SJCRH30 (cell line): ENCODE results near the gene PUS7L. TPM values are rescaled to one million over a fixed set of nuclear protein-coding genes. Genes with fewer than 3 reads are reported as not detected.
"Not testable (repeated sequence)": the region's sequence is repeated elsewhere in the genome, so short reads cannot be mapped to it uniquely, and the experiment has no call there.

ENCODE experiments used
- DNase-seq, 2 experiments: peaks; one replicate each; pipeline ENCODE4 v3.0.0-alpha.2; 2015 to 2020
- H3K27ac ChIP-seq: fragments of 250-450 bp; sonication (Bioruptor Pico); 2 replicates; pipeline ENCODE4 v1.5.1; 2020; ENCODE audit warnings: mild to moderate bottlenecking, moderate library complexity
- H3K27me3 ChIP-seq: fragments of 250-450 bp; sonication (Bioruptor Pico); 2 replicates; pipeline ENCODE4 v1.5.1; 2020; ENCODE audit warnings: mild to moderate bottlenecking, moderate library complexity
- H3K36me3 ChIP-seq: fragments of 250-450 bp; sonication (Bioruptor Pico); 2 replicates; pipeline ENCODE4 v1.5.1; 2020; ENCODE audit warnings: mild to moderate bottlenecking, moderate library complexity
- H3K4me1 ChIP-seq: fragments of 250-450 bp; sonication (Bioruptor Pico); 2 replicates; pipeline ENCODE4 v1.5.1; 2020; ENCODE audit warnings: mild to moderate bottlenecking, moderate library complexity
- H3K4me3 ChIP-seq: fragments of 250-450 bp; sonication (Bioruptor Pico); 2 replicates; pipeline ENCODE4 v1.5.1; 2020; ENCODE audit warnings: mild to moderate bottlenecking, moderate library complexity
- H3K9me3 ChIP-seq: fragments of 250-450 bp; sonication (Bioruptor Pico); replicated peaks from 2 replicates; pipeline ENCODE4 v1.5.1; 2020; ENCODE audit warnings: mild to moderate bottlenecking, moderate library complexity
- total RNA-seq: library from RNA; depleted of rRNA; stranded (reverse); fragments of >200 nt; shearing (Covaris generic); gene quantifications from 2 replicates; pipeline ENCODE4 v1.2.3, GENCODE V29; 2014

Gene PUS7L
- total RNA-seq, 1 experiment from 2014 or later = 35.7 TPM

GRCh38 chr12:43762596-43762995, 4.0 kb upstream of the PUS7L start:
- Histone ChIP-seq H3K4me3 (no peak overlapping the region), H3K36me3 (no peaks in the 10 kb centered on the region), H3K27me3 (no peaks in the 10 kb centered on the region), H3K27ac (no peak overlapping the region), H3K4me1 (no peaks in the 10 kb centered on the region; the same call in 1 of the 2 replicates), H3K9me3 (no peaks in the 10 kb centered on the region)
- DNase-seq = no peak

- no peak for DNase-seq
- no peaks in the 10 kb centered on the region for H3K36me3 ChIP-seq
- no peak overlapping the region for H3K4me3 ChIP-seq
These were observed 2.9 kb upstream of the PUS7L start for GRCh38 chr12:43761500-43761899.

GRCh38 chr12:43760396-43760795, 1.8 kb upstream of the PUS7L start:
- no peaks in the 10 kb centered on the region; the same call in 1 of the 2 replicates for H3K4me1 ChIP-seq
- H3K9me3 ChIP-seq = no peaks in the 10 kb centered on the region
- H3K36me3 ChIP-seq = no peaks in the 10 kb centered on the region
- no peak for DNase-seq
- no peak overlapping the region for H3K4me3 ChIP-seq
- no peaks in the 10 kb centered on the region for H3K27me3 ChIP-seq
- H3K27ac ChIP-seq = no peak overlapping the region

More at GRCh38 chr12:43761500-43761899, 2.9 kb upstream of the PUS7L start:
- Histone ChIP-seq H3K4me1 (no peaks in the 10 kb centered on the region; the same call in 1 of the 2 replicates), H3K9me3 (no peaks in the 10 kb centered on the region), H3K27ac (no peak overlapping the region), H3K27me3 (no peaks in the 10 kb centered on the region)

GRCh38 chr12:43758247-43758727, 303 bp downstream of the PUS7L start:
- Histone ChIP-seq H3K4me3 (peak overlapping the region; percentile 89), H3K27me3 (no peaks in the 10 kb centered on the region), H3K9me3 (no peaks in the 10 kb centered on the region), H3K4me1 (no peaks in the 10 kb centered on the region; the same call in 1 of the 2 replicates), H3K36me3 (0 out of 2 replicates have a peak, but pooled peaks cover 3% of the 10 kb centered on the region), H3K27ac (peak overlapping the region; percentile 68)
- DNase-seq = peak in 1 of 2 experiments; percentile 47

GRCh38 chr12:43754015-43754414, 4.6 kb downstream of the PUS7L start:
- Histone ChIP-seq H3K36me3 (peaks cover 18% of the 10 kb centered on the region; the same call in 1 of the 2 replicates), H3K27ac (no peak overlapping the region), H3K4me3 (no peak overlapping the region), H3K4me1 (no peaks in the 10 kb centered on the region), H3K9me3 (0 out of 2 replicates have a peak, but pooled peaks cover 2% of the 10 kb centered on the region), H3K27me3 (no peaks in the 10 kb centered on the region)
- DNase-seq = no peak

GRCh38 chr12:43751360-43751759, 7.2 kb downstream of the PUS7L start:
- not testable (repeated sequence) for H3K4me3 ChIP-seq, DNase-seq, H3K27ac ChIP-seq

GRCh38 chr12:43750814-43751213, 7.8 kb downstream of the PUS7L start:
- Histone ChIP-seq H3K4me1 (no peaks in the 10 kb centered on the region), H3K27me3 (no peaks in the 10 kb centered on the region), H3K36me3 (peaks cover 20% of the 10 kb centered on the region), H3K4me3 (no peak overlapping the region), H3K9me3 (0 out of 2 replicates have a peak, but pooled peaks cover 2% of the 10 kb centered on the region), H3K27ac (no peak overlapping the region)
- no peak for DNase-seq

More at GRCh38 chr12:43751360-43751759, 7.2 kb downstream of the PUS7L start:
- H3K4me1 ChIP-seq, H3K9me3 ChIP-seq, H3K27me3 ChIP-seq: not testable (repeated sequence)
- H3K36me3 ChIP-seq = peaks cover 18% of the 10 kb centered on the region; the same call in 1 of the 2 replicates

GRCh38 chr12:43749016-43749415, 9.6 kb downstream of the PUS7L start:
- H3K4me3 ChIP-seq = no peak overlapping the region
- H3K36me3 ChIP-seq = peaks cover 35% of the 10 kb centered on the region
- peaks cover 10% of the 10 kb centered on the region; the same call in 1 of the 2 replicates for H3K9me3 ChIP-seq
- H3K4me1 ChIP-seq = no peaks in the 10 kb centered on the region
- H3K27me3 ChIP-seq = no peaks in the 10 kb centered on the region
- DNase-seq = peak in 1 of 2 experiments; percentile 19
- no peak overlapping the region for H3K27ac ChIP-seq

GRCh38 chr12:43744826-43745225, 13.8 kb downstream of the PUS7L start:
- Histone ChIP-seq H3K27ac (no peak overlapping the region), H3K36me3 (peaks cover 43% of the 10 kb centered on the region), H3K4me3 (no peak overlapping the region), H3K9me3 (peaks cover 8% of the 10 kb centered on the region; the same call in 1 of the 2 replicates), H3K4me1 (peaks cover 19% of the 10 kb centered on the region), H3K27me3 (no peaks in the 10 kb centered on the region)
- no peak for DNase-seq

GRCh38 chr12:43742106-43742505, 16.5 kb downstream of the PUS7L start:
- Histone ChIP-seq H3K27ac (peak overlapping the region; percentile 46), H3K9me3 (peaks cover 8% of the 10 kb centered on the region; the same call in 1 of the 2 replicates)
- peak; percentile 15 to 71 for DNase-seq

GRCh38 chr12:43740511-43741100, 18.0 kb downstream of the PUS7L start:
- Histone ChIP-seq H3K4me1 (peaks cover 19% of the 10 kb centered on the region), H3K36me3 (peaks cover 71% of the 10 kb centered on the region), H3K4me3 (no peak overlapping the region), H3K27me3 (no peaks in the 10 kb centered on the region), H3K27ac (no peak overlapping the region; the same call in 1 of the 2 replicates), H3K9me3 (peaks cover 7% of the 10 kb centered on the region; the same call in 1 of the 2 replicates)
- DNase-seq = no peak

More at GRCh38 chr12:43742106-43742505, 16.5 kb downstream of the PUS7L start:
- no peaks in the 10 kb centered on the region for H3K27me3 ChIP-seq
- peaks cover 19% of the 10 kb centered on the region for H3K4me1 ChIP-seq
- H3K36me3 ChIP-seq = peaks cover 60% of the 10 kb centered on the region
- H3K4me3 ChIP-seq = no peak overlapping the region

GRCh38 chr12:43737646-43738045, 20.9 kb downstream of the PUS7L start:
- Histone ChIP-seq H3K27ac (no peak overlapping the region), H3K9me3 (no peaks in the 10 kb centered on the region), H3K4me1 (peaks cover 16% of the 10 kb centered on the region), H3K36me3 (peaks cover 58% of the 10 kb centered on the region), H3K4me3 (no peak overlapping the region), H3K27me3 (no peaks in the 10 kb centered on the region)
- DNase-seq = no peak

- Histone ChIP-seq H3K27me3 (no peaks in the 10 kb centered on the region), H3K9me3 (no peaks in the 10 kb centered on the region), H3K4me1 (peaks cover 12% of the 10 kb centered on the region), H3K27ac (no peak overlapping the region), H3K4me3 (no peak overlapping the region), H3K36me3 (peaks cover 58% of the 10 kb centered on the region)
- DNase-seq = no peak
These were observed 21.6 kb downstream of the PUS7L start for GRCh38 chr12:43736927-43737440.

- Histone ChIP-seq H3K4me3 (no peak overlapping the region), H3K9me3 (no peaks in the 10 kb centered on the region), H3K27ac (no peak overlapping the region), H3K4me1 (no peaks in the 10 kb centered on the region), H3K36me3 (peaks cover 42% of the 10 kb centered on the region), H3K27me3 (no peaks in the 10 kb centered on the region)
- DNase-seq = no peak
These were observed 24.9 kb downstream of the PUS7L start for GRCh38 chr12:43733687-43734086.

GRCh38 chr12:43730283-43730682, 28.3 kb downstream of the PUS7L start:
- no peak for DNase-seq
- Histone ChIP-seq H3K9me3 (no peaks in the 10 kb centered on the region), H3K27ac (no peak overlapping the region), H3K4me3 (no peak overlapping the region), H3K27me3 (no peaks in the 10 kb centered on the region), H3K36me3 (peaks cover 10% of the 10 kb centered on the region), H3K4me1 (no peaks in the 10 kb centered on the region)
